Body of pancreas (tissue), 4 donors: ENCODE data around the gene AGAP1.

Experiments used
- CTCF ChIP-seq, 7 experiments: fragments of 450-650 bp in 4 of 7; fragments of 200-600 bp in 3 of 7; sonication (generic) in 3 of 7; IDR thresholded peaks; one replicate each; pipeline ENCODE4 v1.5.1; 2016 to 2019; ENCODE audit warnings: antibody characterized with exemption in 7 of 7
- POLR2A ChIP-seq, 3 donors: fragments of 450-650 bp; IDR thresholded peaks; one replicate each; pipeline ENCODE4 v1.6.1; 2016; ENCODE audit warnings: antibody characterized with exemption in 3 of 3, mild to moderate bottlenecking in 2 of 3

DNA sequence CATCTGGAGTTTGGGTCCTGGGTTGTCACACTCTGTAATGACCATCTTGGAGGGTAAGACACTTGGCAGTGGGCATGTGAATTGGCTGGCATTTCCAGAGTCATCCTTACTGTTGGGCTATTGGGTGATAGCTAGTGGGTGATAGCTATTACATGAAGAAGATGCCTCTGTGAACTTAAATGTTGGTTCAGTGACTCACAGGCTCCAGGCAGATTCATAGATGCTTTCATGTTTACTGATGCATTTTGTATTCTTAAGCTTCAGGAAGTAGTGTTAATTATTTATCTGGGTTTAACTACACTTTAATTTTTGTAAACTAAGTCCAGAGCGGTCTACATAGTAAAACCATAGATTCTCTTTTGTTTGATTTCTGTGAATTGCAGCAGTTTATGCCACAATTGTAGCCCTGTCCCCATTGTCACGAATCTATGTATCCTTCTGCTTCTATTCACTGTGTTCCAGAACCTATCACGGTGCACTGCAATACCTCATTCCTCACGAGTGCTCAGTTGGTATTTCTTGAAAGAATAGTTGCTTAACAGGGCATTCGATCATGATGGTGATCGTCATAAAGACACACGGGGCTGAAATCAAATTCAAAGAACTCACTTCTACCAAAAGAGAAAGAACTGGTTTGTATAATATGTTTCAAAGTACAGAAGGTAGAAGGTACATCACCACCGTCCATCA is 594.7 kb downstream of the AGAP1 start:
- TF ChIP-seq CTCF (IDR thresholded peaks at IDR 0.05) (no peak), POLR2A (IDR thresholded peaks at IDR 0.05) (no peak)
